GM18867 (cell line): ENCODE measurements around the gene RNF217.
"Not testable (repeated sequence)": the region's sequence is repeated elsewhere in the genome, so short reads cannot be mapped to it uniquely, and the experiment has no call there.

ENCODE experiments used
- ATAC-seq: cut with Tn5 transposase; IDR thresholded peaks from one replicate; pipeline ENCODE4 v1.9.1; 2021; ENCODE audit warnings: mild to moderate bottlenecking, moderate library complexity; ENCODE audit not compliant: unreplicated experiment

Gene RNF217

DNA sequence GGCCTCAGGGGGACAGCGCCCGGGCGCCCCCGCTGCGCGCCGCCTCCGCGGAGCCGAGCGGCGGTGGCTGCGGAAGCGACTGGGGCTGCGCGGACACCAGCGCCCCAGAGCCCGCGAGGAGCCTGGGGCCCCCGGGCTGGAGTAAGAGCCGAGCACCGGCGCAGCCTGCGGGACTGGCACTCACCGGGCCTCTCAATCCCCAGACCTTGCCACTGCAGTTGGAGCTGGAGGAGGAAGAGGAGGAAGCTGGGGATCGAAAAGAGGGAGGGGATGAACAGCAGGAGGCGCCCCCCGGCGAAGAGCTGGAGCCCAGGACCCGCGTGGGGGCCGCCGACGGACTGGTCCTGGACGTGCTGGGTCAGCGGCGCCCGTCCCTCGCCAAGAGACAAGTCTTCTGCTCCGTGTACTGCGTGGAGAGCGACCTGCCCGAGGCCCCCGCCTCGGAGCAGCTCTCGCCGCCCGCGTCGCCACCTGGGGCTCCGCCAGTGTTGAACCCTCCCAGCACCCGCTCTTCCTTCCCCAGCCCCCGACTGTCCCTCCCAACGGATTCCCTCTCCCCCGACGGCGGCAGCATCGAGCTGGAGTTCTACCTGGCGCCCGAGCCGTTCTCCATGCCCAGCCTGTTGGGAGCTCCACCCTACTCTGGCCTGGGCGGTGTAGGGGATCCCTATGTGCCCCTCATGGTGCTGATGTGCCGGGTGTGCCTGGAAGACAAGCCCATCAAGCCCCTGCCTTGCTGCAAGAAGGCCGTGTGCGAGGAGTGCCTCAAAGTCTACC, 590 bp downstream of the RNF217 start:
- no peak for ATAC-seq

DNA sequence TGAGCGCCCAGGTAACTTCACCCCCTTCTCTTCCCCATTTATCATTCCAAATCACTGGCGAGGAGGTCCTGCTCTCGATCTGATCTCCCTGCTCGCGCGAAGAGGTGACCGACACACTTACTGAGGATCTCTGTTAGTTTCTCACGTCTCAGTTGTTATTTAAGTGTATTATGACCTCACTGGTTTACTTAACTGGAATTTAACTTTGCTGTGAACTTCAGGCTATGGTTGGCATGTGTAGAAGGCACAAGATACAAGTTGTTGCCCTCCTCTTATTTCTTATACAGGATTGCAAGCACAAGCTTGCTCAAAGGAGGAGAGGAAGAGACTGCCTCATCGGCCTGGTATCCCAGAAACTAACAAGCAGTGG, 1.2 kb downstream of the RNF217 start:
- no peak for ATAC-seq

GRCh38 chr6:124963831-124964763, 1.9 kb downstream of the RNF217 start:
- ATAC-seq: no peak

GRCh38 chr6:124964764-124965105, 2.5 kb downstream of the RNF217 start:
- ATAC-seq: no peak

DNA sequence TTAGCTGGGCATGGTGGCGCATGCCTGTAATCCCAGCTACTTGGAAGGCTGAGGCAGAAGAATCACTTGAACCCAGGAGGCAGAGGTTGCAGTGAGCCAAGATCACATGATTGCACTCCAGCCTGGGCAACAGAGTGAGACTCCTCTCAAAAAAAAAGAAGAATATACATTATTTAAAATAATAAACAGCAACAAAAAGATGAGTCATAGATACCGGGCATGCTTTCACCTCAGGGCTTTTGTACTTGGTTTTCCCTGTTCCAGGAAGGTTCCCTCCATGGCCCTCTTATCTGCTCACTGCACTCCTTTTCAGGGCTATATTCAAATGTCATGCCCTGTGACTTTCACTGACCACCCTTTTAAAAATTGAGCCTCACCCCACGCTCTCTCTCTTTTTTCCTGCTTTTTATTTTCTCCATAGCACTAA, 3.2 kb downstream of the RNF217 start:
- ATAC-seq: not testable (repeated sequence)

DNA sequence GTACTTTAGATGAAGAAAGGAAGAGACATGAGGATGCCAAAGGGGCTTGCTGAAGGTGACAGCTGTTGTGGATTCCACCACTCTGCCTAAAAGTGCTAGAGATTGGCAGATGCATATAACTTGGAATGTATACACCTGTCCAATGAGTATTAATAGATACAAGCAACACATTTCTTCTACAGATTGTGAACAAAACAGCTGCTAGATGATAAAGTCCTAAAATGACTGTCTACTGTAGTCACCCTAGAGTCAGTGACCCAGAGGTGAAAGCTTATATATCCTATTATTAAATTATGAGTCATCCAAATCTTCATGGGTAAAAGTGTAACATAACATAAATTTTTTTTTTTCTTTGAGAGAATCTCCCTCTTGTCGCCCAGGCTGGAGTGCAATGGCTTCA, 5.2 kb downstream of the RNF217 start:
- no peak for ATAC-seq

DNA sequence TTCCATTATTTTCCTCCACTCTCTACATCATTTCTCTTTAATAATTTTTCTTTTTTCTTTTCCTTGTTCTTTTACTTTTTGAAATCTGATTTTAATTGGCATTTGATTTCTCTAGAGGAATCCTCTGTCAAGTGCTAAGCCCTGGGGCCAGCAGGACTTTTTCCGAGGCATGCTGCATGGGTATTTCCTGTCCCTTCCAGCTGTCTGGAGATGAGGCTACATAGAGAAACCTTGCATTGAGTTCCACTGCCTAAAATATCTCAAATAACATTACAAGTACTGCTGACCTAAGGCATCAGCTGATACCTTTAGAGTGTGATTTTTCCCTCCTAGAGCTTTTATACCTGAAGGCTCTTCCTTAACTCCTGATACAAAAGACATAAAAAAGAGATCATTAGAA, 6.2 kb downstream of the RNF217 start:
- ATAC-seq: no peak

DNA sequence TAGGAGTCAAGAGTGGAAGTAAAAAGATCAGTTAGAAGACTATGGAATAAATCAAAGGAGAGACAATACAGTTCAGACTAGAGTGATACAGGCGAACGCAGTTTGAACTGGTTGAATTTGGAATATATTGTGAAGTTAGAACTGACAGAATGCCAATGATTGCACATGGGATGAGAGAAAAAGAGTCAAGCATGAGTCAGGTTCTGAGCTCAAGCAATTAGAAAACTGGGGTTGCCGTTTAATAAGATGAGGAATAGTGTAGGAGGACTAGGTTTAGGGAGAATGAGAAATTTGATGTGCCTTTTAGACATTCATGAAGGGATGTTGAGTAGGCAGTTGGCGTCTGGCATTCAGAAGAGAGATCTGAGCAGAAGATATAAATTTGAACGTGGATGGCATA, 8.0 kb downstream of the RNF217 start:
- no peak for ATAC-seq

DNA sequence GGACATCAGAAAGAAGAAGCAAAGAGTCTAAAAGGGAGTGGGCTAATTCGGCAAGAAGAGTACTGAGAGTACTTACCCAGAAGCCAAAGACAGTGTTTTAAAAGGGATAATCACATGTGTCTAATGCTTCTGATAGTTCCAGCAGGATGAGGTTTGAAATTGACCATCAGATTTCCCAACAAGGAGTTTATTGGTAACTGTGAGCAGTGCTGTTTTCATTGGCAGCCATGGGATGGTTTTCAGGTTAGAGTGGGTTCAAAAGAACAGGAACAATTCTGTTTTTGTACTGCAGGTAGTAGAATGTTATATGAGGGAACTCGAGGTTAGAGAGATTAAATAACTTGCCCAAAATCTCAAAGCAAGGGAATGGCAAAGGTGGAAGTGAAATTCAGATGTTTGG, 8.5 kb downstream of the RNF217 start:
- ATAC-seq: no peak

GRCh38 chr6:124973780-124974179, 11.5 kb downstream of the RNF217 start:
- no peak for ATAC-seq

DNA sequence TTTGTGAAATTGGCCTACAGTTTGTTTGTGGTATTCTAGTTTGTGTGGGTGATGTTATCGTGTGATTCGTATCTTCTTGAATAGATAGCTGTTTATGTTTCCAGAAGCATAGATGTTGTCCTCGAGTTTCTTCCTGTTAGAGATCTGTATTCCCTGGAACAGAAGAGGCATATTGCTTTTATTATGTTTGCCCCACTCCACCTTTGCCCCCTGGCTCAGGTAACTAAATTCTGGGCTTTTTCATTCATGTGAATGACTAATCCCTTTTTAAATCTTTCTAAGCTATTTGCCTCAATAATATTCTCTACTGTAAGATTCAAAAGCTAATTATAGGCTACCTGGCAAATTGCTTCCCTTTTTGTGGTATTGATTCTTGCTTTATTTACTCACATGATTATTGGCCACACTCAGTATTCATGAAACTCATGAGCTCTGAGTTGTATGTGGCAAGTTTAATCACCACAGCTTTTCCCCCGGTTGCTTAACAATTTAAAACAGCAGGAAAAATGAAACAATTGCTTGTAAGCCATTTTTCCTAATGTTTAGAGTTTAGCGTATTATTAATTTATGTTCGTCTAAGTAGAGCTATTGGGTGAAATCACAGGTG, 12.6 kb downstream of the RNF217 start:
- no peak for ATAC-seq

- ATAC-seq: no peak
Measured at GRCh38 chr6:124977067-124977908, 15.1 kb downstream of the RNF217 start.

DNA sequence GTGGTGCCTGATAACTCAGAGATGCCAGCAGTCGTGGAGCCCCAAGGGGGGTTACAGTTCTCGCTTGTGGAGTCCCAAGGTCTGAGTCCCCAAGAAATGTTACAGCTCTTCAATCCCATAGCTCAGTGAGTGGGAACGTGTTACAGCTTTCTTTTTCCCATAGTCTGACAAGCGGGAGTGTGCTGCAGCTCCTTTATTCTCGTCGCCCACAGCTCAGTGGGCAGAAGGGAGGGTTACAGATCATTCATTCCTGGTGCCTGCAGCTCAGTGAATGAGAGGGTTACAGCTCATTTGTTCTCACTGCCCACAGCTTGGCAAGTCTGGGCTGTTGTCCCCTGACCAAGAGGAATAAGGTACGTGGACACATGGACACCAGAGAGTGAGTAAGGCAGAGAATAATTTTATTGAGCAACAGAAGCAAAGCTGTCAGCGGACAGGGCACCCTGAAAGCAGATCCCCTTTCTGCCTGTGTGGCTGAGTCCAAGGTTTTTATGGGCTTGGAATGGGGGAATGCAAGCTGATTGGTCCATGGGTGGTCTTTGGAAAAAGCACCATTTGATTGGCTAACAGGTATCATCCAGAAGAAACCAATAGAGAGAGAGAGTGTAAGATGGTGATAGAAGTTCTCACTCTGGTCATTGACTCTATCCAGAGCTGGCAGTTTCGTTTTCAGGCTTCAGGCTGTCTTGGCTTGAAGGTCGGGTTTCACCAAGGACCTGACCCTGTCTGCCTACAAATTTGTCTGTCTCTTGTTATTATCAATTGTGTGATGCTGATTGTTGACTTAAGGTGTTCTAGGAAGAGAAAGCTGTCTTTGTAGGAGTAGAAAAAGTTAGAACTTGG, 16.4 kb downstream of the RNF217 start:
- ATAC-seq: no peak

DNA sequence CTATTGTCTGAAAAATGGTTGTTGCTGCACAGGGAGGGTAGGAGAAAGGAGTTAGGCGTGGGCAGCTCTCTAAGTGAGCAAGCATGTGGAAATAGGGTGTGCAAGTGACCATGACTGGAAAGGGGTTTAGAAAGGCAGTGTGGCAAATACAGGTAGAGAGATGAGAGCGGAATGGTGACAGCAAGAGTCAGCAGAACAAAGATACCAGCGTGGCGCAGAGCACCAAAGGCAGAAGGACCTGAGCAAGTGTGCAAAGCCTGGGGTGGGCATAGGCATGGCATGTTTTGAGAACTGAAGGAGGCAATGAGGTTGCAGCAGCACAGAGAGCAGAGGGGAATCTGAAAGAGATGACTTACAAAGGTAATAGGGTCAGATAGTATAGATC, 17.0 kb downstream of the RNF217 start:
- no peak for ATAC-seq

DNA sequence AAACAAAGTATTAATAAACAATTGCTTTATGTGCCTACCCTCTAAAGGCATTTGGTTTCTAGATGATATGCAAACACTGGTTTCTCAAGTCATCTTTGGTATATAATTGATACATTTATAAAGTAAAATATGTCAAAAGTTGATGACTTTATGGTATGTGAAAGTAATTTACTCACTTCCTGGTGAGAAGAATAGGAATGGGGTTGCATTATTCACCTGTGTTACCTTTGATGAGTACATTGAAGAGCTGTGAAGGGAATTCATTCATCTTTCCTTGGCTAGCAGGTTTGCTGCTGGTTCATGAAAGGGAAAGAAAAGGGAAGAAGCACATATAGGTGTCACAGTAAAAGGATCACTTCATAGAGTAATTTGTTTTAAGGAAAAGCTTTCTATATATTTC, 20.4 kb downstream of the RNF217 start:
- no peak for ATAC-seq

DNA sequence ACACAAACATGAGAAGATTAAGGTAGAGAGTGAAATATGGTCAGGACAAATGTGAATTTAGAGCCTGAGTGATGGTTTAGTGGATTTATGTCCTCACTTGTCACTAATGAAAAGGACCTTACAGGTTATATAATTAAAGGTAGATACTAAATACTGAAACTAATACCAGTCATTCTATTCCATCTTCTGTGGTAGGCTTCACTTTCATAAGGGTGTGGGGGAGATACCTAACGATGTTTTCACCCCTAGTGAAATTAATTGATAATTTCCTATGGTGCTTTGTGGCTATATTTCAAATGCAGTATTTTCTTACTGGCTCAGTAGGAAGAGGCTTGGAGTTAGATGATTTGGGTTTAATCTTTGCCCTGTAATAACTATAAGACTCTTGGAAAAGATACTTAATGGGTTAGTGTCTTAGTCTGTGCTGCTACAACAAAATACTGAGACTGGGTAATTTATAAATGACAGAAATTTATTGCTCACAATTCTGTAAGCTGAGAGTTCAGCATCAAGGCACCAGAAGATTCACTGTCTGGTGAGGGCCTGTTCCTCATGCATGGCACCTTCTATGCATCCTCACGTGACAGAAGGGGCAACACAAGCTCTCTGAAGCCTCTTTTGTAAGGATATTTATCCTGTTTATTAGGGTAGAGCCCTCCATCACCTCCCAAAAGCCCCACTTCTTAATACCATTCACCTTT, 21.3 kb downstream of the RNF217 start:
- ATAC-seq: peak; percentile 77

GRCh38 chr6:124984668-124985338, 22.6 kb downstream of the RNF217 start:
- ATAC-seq: no peak

GRCh38 chr6:124986164-124986563, 23.9 kb downstream of the RNF217 start:
- no peak for ATAC-seq

- ATAC-seq: no peak
Measured at GRCh38 chr6:124987291-124987690, 25.1 kb downstream of the RNF217 start.
